Measurements from ENCODE around the gene LRRC3.

The LRRC3 gene

GRCh38 chr21:44423312-44423821 is 31.9 kb upstream of the LRRC3 start:
- H2AFZ ChIP-seq (ENCODE audit: low read depth): no peak overlapping the region
- TF ChIP-seq, protein P1, sequence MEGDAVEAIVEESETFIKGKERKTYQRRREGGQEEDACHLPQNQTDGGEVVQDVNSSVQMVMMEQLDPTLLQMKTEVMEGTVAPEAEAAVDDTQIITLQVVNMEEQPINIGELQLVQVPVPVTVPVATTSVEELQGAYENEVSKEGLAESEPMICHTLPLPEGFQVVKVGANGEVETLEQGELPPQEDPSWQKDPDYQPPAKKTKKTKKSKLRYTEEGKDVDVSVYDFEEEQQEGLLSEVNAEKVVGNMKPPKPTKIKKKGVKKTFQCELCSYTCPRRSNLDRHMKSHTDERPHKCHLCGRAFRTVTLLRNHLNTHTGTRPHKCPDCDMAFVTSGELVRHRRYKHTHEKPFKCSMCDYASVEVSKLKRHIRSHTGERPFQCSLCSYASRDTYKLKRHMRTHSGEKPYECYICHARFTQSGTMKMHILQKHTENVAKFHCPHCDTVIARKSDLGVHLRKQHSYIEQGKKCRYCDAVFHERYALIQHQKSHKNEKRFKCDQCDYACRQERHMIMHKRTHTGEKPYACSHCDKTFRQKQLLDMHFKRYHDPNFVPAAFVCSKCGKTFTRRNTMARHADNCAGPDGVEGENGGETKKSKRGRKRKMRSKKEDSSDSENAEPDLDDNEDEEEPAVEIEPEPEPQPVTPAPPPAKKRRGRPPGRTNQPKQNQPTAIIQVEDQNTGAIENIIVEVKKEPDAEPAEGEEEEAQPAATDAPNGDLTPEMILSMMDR (conservative IDR thresholded peaks at IDR 0.05; ENCODE audit: low read depth, low read length): no peak
- H3K79me2 ChIP-seq (ENCODE audit: insufficient read depth, low read depth): no peaks in the 10 kb centered on the region
- peaks cover 23% of the 10 kb centered on the region; the same call in 1 of the 2 replicates for H3K27me3 ChIP-seq (ENCODE audit: insufficient read depth, low read depth)
- no peaks in the 10 kb centered on the region for H4K20me1 ChIP-seq (ENCODE audit: insufficient read depth)
- H3K36me3 ChIP-seq (ENCODE audit: insufficient read depth): no peaks in the 10 kb centered on the region
- no peak overlapping the region for H3K4me2 ChIP-seq
- no peak overlapping the region for H3K27ac ChIP-seq
- no peak overlapping the region for H3K9ac ChIP-seq
- no peaks in the 10 kb centered on the region for H3K4me1 ChIP-seq (ENCODE audit: low read depth, poor library complexity, severe bottlenecking)
- H3K4me3 ChIP-seq (IDR thresholded peaks at IDR 0.05; ENCODE audit: insufficient read depth, low read depth, low read length): no peak overlapping the region

GRCh38 chr21:44423941-44424607 is 31.2 kb upstream of the LRRC3 start:
- Histone ChIP-seq H3K9ac (no peak overlapping the region), H3K4me1 (ENCODE audit: low read depth, poor library complexity, severe bottlenecking) (no peaks in the 10 kb centered on the region), H3K27ac (no peak overlapping the region), H4K20me1 (ENCODE audit: insufficient read depth) (no peaks in the 10 kb centered on the region), H3K27me3 (ENCODE audit: insufficient read depth, low read depth) (peaks cover 23% of the 10 kb centered on the region; the same call in 1 of the 2 replicates), H2AFZ (ENCODE audit: low read depth) (no peak overlapping the region), H3K4me3 (IDR thresholded peaks at IDR 0.05; ENCODE audit: insufficient read depth, low read depth, low read length) (no peak overlapping the region), H3K79me2 (ENCODE audit: insufficient read depth, low read depth) (no peaks in the 10 kb centered on the region), H3K36me3 (ENCODE audit: insufficient read depth) (no peaks in the 10 kb centered on the region), H3K4me2 (no peak overlapping the region)
- TF ChIP-seq, protein P1 (conservative IDR thresholded peaks at IDR 0.05; ENCODE audit: low read depth, low read length): no peak

- H4K20me1 ChIP-seq (ENCODE audit: insufficient read depth): no peaks in the 10 kb centered on the region
- H3K4me2 ChIP-seq: no peak overlapping the region
- no peak overlapping the region for H3K4me3 ChIP-seq (IDR thresholded peaks at IDR 0.05; ENCODE audit: insufficient read depth, low read depth, low read length)
- no peaks in the 10 kb centered on the region for H3K36me3 ChIP-seq (ENCODE audit: insufficient read depth)
- no peaks in the 10 kb centered on the region for H3K4me1 ChIP-seq (ENCODE audit: low read depth, poor library complexity, severe bottlenecking)
- H3K27ac ChIP-seq: no peak overlapping the region
- peaks cover 23% of the 10 kb centered on the region; the same call in 1 of the 2 replicates for H3K27me3 ChIP-seq (ENCODE audit: insufficient read depth, low read depth)
- no peak overlapping the region for H2AFZ ChIP-seq (ENCODE audit: low read depth)
- TF ChIP-seq, protein P1 (conservative IDR thresholded peaks at IDR 0.05; ENCODE audit: low read depth, low read length): no peak
- no peaks in the 10 kb centered on the region for H3K79me2 ChIP-seq (ENCODE audit: insufficient read depth, low read depth)
- no peak overlapping the region for H3K9ac ChIP-seq
Observed at GRCh38 chr21:44424608-44425306, 30.6 kb upstream of the LRRC3 start.

- no peaks in the 10 kb centered on the region for H3K79me2 ChIP-seq (ENCODE audit: insufficient read depth, low read depth)
- TF ChIP-seq, protein P1 (conservative IDR thresholded peaks at IDR 0.05; ENCODE audit: low read depth, low read length): no peak
- no peak overlapping the region for H3K4me2 ChIP-seq
- no peak overlapping the region for H3K27ac ChIP-seq
- H3K4me3 ChIP-seq (IDR thresholded peaks at IDR 0.05; ENCODE audit: insufficient read depth, low read depth, low read length): no peak overlapping the region
- no peaks in the 10 kb centered on the region for H3K4me1 ChIP-seq (ENCODE audit: low read depth, poor library complexity, severe bottlenecking)
- no peaks in the 10 kb centered on the region for H3K36me3 ChIP-seq (ENCODE audit: insufficient read depth)
- peaks cover 23% of the 10 kb centered on the region; the same call in 1 of the 2 replicates for H3K27me3 ChIP-seq (ENCODE audit: insufficient read depth, low read depth)
- H2AFZ ChIP-seq (ENCODE audit: low read depth): no peak overlapping the region
- no peak overlapping the region for H3K9ac ChIP-seq
- no peaks in the 10 kb centered on the region for H4K20me1 ChIP-seq (ENCODE audit: insufficient read depth)
Observed at GRCh38 chr21:44425307-44425894, 29.9 kb upstream of the LRRC3 start.
